MM.1S (cell line): ENCODE measurements around the gene MPZL1.

Experiments
- DNase-seq: peaks from one replicate; pipeline ENCODE4 v3.0.0-alpha.2; 2015
- H2AFZ ChIP-seq: fragments of 300-600 bp; sonication (generic); 2 replicates; pipeline ENCODE4 v1.6.0; 2016; ENCODE audit warnings: antibody characterized with exemption, low read length
- H3F3A ChIP-seq: fragments of 300-600 bp; sonication (generic); 2 replicates; pipeline ENCODE4 v1.6.1; 2016; ENCODE audit warnings: mild to moderate bottlenecking, antibody characterized with exemption, low read length, moderate library complexity, mixed read lengths; ENCODE audit not compliant: insufficient read depth
- H3K27ac ChIP-seq: fragments of 300-600 bp; sonication (generic); 2 replicates; pipeline ENCODE4 v1.5.1; 2016; ENCODE audit warnings: mild to moderate bottlenecking, low read length
- H3K27me3 ChIP-seq: fragments of 300-600 bp; sonication (generic); replicated peaks from 2 replicates; pipeline ENCODE4 v1.6.0; 2016; ENCODE audit warnings: low read length; ENCODE audit not compliant: insufficient read depth
- H3K36me3 ChIP-seq: fragments of 300-600 bp; sonication (generic); replicated peaks from 2 replicates; pipeline ENCODE4 v1.6.1; 2016; ENCODE audit warnings: mild to moderate bottlenecking, low read length, mixed read lengths; ENCODE audit not compliant: insufficient read depth
- H3K4me1 ChIP-seq: fragments of 300-600 bp; sonication (generic); 2 replicates; pipeline ENCODE4 v1.6.1; 2016; ENCODE audit warnings: low read length, mixed read lengths
- H3K4me2 ChIP-seq: fragments of 300-600 bp; sonication (generic); 2 replicates; pipeline ENCODE4 v1.6.0; 2016; ENCODE audit warnings: low read depth, low read length
- H3K4me3 ChIP-seq: fragments of 300-600 bp; sonication (generic); 2 replicates; pipeline ENCODE4 v1.5.1; 2016; ENCODE audit warnings: low read length, mixed read lengths
- H3K79me2 ChIP-seq: fragments of 300-600 bp; sonication (generic); 2 replicates; pipeline ENCODE4 v1.6.1; 2016; ENCODE audit warnings: mixed run types, low read length, mixed read lengths
- H3K9ac ChIP-seq: fragments of 300-600 bp; sonication (generic); 2 replicates; pipeline ENCODE4 v1.6.1; 2016; ENCODE audit warnings: low read length, mixed read lengths
- H3K9me2 ChIP-seq: fragments of 300-600 bp; sonication (generic); replicated peaks from 2 replicates; pipeline ENCODE4 v1.6.1; 2016; ENCODE audit warnings: mild to moderate bottlenecking, low read length, mixed read lengths; ENCODE audit not compliant: insufficient read depth
- H3K9me3 ChIP-seq: fragments of 300-600 bp; sonication (generic); replicated peaks from 2 replicates; pipeline ENCODE4 v1.6.1; 2016; ENCODE audit warnings: mild to moderate bottlenecking, low read length, mixed read lengths; ENCODE audit not compliant: insufficient read depth
- H4K20me1 ChIP-seq: fragments of 300-600 bp; sonication (generic); 2 replicates; pipeline ENCODE4 v1.6.1; 2016; ENCODE audit warnings: mild to moderate bottlenecking, low read length, moderate library complexity, mixed read lengths; ENCODE audit not compliant: insufficient read depth
- CTCF ChIP-seq: fragments of 300-600 bp; sonication (generic); IDR thresholded peaks from 2 replicates; pipeline ENCODE4 v1.5.1; 2016; ENCODE audit warnings: antibody characterized with exemption, low read length, mixed read lengths
- EZH2 ChIP-seq: fragments of 300-600 bp; sonication (generic); optimal IDR thresholded peaks from 2 replicates; pipeline ENCODE3; 2017; ENCODE audit warnings: low read depth, mild to moderate bottlenecking, antibody characterized with exemption, low read length, mixed read lengths
- EZH2phosphoT487 ChIP-seq: fragments of 300-600 bp; sonication (generic); IDR thresholded peaks from 2 replicates; pipeline ENCODE4 v1.6.1; 2018; ENCODE audit warnings: antibody characterized with exemption, low read length

MPZL1 gene

DNA sequence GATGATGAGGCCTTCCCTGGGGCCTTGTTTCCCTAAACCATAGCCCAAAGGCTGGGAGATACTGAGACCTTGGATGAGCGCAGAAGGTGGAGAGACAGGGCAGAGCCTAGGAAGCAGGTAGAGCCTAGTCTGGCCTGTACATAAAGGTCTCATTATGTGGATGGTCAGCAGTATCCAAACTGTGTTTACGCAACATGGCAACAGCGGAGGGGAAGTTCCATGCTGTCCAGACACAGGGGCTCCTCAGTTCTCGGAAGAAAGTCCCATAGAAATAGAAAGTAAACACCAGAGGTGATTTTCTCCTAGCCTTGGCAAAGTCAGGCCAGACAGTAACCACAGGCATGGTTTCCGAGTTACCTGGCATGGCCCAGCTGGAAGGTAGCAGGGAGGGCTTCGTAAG is 42.1 kb upstream of the MPZL1 start:
- H3K4me3 ChIP-seq, result no peak overlapping the region
- no peaks in the 10 kb centered on the region for H3K9me3 ChIP-seq
- no peaks in the 10 kb centered on the region for H3K36me3 ChIP-seq
- H3F3A ChIP-seq, result no peaks in the 10 kb centered on the region
- H3K4me2 ChIP-seq, result no peak overlapping the region
- H3K79me2 ChIP-seq, result 0 out of 2 replicates have a peak, but pooled peaks cover 4% of the 10 kb centered on the region
- no peaks in the 10 kb centered on the region for H3K9me2 ChIP-seq
- no peak overlapping the region for H3K9ac ChIP-seq
- H3K27me3 ChIP-seq, result no peaks in the 10 kb centered on the region
- H4K20me1 ChIP-seq, result no peaks in the 10 kb centered on the region
- no peak overlapping the region for H2AFZ ChIP-seq
- no peak overlapping the region for H3K27ac ChIP-seq
- DNase-seq, result no peak
- H3K4me1 ChIP-seq, result no peaks in the 10 kb centered on the region
- TF ChIP-seq EZH2 (no peak), EZH2phosphoT487 (no peak), CTCF (no peak)

DNA sequence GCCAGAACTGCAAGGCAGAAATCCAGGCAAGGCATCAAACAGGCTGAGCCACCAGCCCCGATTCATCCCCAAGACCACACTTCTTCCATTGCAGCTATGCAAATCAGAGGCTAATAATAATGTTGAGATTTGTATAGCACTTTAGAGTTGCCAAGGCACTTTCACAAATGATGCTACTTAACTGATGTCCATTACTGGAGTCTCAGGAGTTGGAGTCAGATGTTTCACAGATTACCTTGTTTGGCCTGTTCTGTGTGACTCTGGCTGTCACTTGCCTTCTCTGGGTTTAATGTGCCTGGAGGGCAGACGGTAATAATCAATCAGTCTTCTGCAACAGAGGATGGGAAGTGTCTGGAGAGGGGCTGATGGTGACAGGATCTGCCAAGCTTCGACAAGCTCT is 40.8 kb upstream of the MPZL1 start:
- no peaks in the 10 kb centered on the region for H3K27me3 ChIP-seq
- no peaks in the 10 kb centered on the region for H3F3A ChIP-seq
- 0 out of 2 replicates have a peak, but pooled peaks cover 4% of the 10 kb centered on the region for H3K79me2 ChIP-seq
- no peaks in the 10 kb centered on the region for H3K9me3 ChIP-seq
- no peaks in the 10 kb centered on the region for H4K20me1 ChIP-seq
- TF ChIP-seq EZH2phosphoT487, result no peak
- TF ChIP-seq CTCF, result no peak
- TF ChIP-seq EZH2, result no peak
- H3K4me2 ChIP-seq, result no peak overlapping the region
- H3K4me3 ChIP-seq, result no peak overlapping the region
- no peaks in the 10 kb centered on the region for H3K4me1 ChIP-seq
- no peak overlapping the region for H3K9ac ChIP-seq
- H2AFZ ChIP-seq, result no peak overlapping the region
- no peak overlapping the region for H3K27ac ChIP-seq
- DNase-seq, result no peak
- no peaks in the 10 kb centered on the region for H3K9me2 ChIP-seq
- no peaks in the 10 kb centered on the region for H3K36me3 ChIP-seq

GRCh38 chr1:167681451-167682098 is 40.2 kb upstream of the MPZL1 start:
- no peak overlapping the region for H3K27ac ChIP-seq
- TF ChIP-seq CTCF, result no peak
- no peak for TF ChIP-seq EZH2
- no peak for TF ChIP-seq EZH2phosphoT487
- no peaks in the 10 kb centered on the region for H3K9me2 ChIP-seq
- no peaks in the 10 kb centered on the region for H3K36me3 ChIP-seq
- H3K4me3 ChIP-seq, result no peak overlapping the region
- H3K4me2 ChIP-seq, result no peak overlapping the region
- H3F3A ChIP-seq, result 0 out of 2 replicates have a peak, but pooled peaks cover under 1% of the 10 kb centered on the region
- H2AFZ ChIP-seq, result no peak overlapping the region
- DNase-seq, result no peak
- H3K9me3 ChIP-seq, result no peaks in the 10 kb centered on the region
- no peaks in the 10 kb centered on the region for H3K27me3 ChIP-seq
- H3K79me2 ChIP-seq, result 0 out of 2 replicates have a peak, but pooled peaks cover 4% of the 10 kb centered on the region
- no peaks in the 10 kb centered on the region for H3K4me1 ChIP-seq
- no peak overlapping the region for H3K9ac ChIP-seq
- H4K20me1 ChIP-seq, result no peaks in the 10 kb centered on the region
